ENCODE results near the gene CSRP3. TPM values are rescaled to one million over a fixed set of nuclear protein-coding genes. Genes with fewer than 3 reads are reported as not detected.
A peak's percentile ranks its signal among the peaks of the same experiment; 100 is the strongest.

Gene CSRP3
- total and polyA plus RNA-seq, 2 donors (not counting 3 experiments of a cell fraction or from before 2014, with no cell fraction given), result not detected

- no peak for TF ChIP-seq GATA2 (IDR thresholded peaks at IDR 0.05; ENCODE audit: insufficient read depth, insufficient read length, low read depth, low read length)
- Histone ChIP-seq H3K9me1 (replicated peaks; ENCODE audit: control insufficient read depth, extremely low read depth, insufficient read depth, low read length) (no peaks in the 10 kb centered on the region), H4K20me1 (replicated peaks; ENCODE audit: control insufficient read depth, extremely low read depth, insufficient read depth, low read length) (no peaks in the 10 kb centered on the region), H3K36me3 (ENCODE audit: control insufficient read depth in 2 of 2, extremely low read depth in 1 of 2, insufficient read depth in 2 of 2, low read length in 2 of 2) (peaks cover 0 to 5% of the 10 kb centered on the region in 2 experiments), H3K79me2 (ENCODE audit: control insufficient read depth, insufficient read depth, low read length) (peaks cover 33% of the 10 kb centered on the region), H3K27me3 (ENCODE audit: control insufficient read depth in 2 of 2, insufficient read depth in 2 of 2, low read length in 2 of 2) (no peaks in the 10 kb centered on the region), H3K4me1 (ENCODE audit: control insufficient read depth, extremely low read depth, insufficient read depth, low read length) (peaks cover 22% of the 10 kb centered on the region), H3K4me2 (ENCODE audit: insufficient read depth, low read length) (peak overlapping the region; percentile 82), H3K9ac (replicated peaks; ENCODE audit: extremely low read depth, insufficient read depth, low read length) (peak overlapping the region; percentile 74), H2AFZ (ENCODE audit: low read depth, low read length) (peak overlapping the region; percentile 92), H3K4me3 (replicated peaks in 1 of 3; ENCODE audit: insufficient read depth in 1 of 3, low read depth in 1 of 3, low read length in 3 of 3) (peak overlapping the region; percentile 61 to 92 (median 64)), H3K9me3 (replicated peaks; ENCODE audit: control insufficient read depth, insufficient read depth, low read length) (no peaks in the 10 kb centered on the region), H3K27ac (ENCODE audit: insufficient read depth, low read depth, low read length) (peak overlapping the region; percentile 44)
- dilution Hi-C loops (cut with MboI; ENCODE audit: extremely low pct_ligation_motif_present, low sequenced_read_pairs) (no loop called here), intact Hi-C loops (cut with micrococcal nuclease) (loop anchor here (1.0 to 5.0 kb wide), 4 partner anchors 8 to 201 kb away; no protein-coding TSS in a partner anchor)
- CTCF ChIA-PET, result interaction anchor here (0.8 to 2.3 kb wide), 3 partner anchors 165 to 171 kb away, joined by 3 to 9 read pairs (median 5); no protein-coding TSS in a partner anchor
- BruUV-seq (replicated peaks), result TSS peak; percentile 29
- DNase-seq (ENCODE audit: low read depth, low spot score), result peak; percentile 8
- no peak for FAIRE-seq
- POLR2A ChIA-PET, result no interaction called here
These were observed 39.7 kb upstream of the CSRP3 start for GRCh38 chr11:19241260-19242178.

GRCh38 chr11:19240420-19241259 is 38.9 kb upstream of the CSRP3 start, which contains the start of gene E2F8:
E2F8 (minus strand) TSS chr11:19240945; CDS start chr11:19240121, 824 bp downstream.
- Histone ChIP-seq H3K9me3 (replicated peaks; ENCODE audit: control insufficient read depth, insufficient read depth, low read length) (no peaks in the 10 kb centered on the region), H3K9ac (replicated peaks; ENCODE audit: extremely low read depth, insufficient read depth, low read length) (peak within 1 kb of the TSS; percentile 80), H3K9me1 (replicated peaks; ENCODE audit: control insufficient read depth, extremely low read depth, insufficient read depth, low read length) (no peaks in the 10 kb centered on the region), H3K4me2 (ENCODE audit: insufficient read depth, low read length) (peak within 1 kb of the TSS; percentile 82), H3K27ac (ENCODE audit: insufficient read depth, low read depth, low read length) (peak within 1 kb of the TSS; percentile 44), H3K4me1 (ENCODE audit: control insufficient read depth, extremely low read depth, insufficient read depth, low read length) (peaks cover 22% of the 10 kb centered on the region), H3K79me2 (ENCODE audit: control insufficient read depth, insufficient read depth, low read length) (peaks cover 34% of the 10 kb centered on the region), H2AFZ (ENCODE audit: low read depth, low read length) (peak within 1 kb of the TSS; percentile 92), H3K27me3 (ENCODE audit: control insufficient read depth in 2 of 2, insufficient read depth in 2 of 2, low read length in 2 of 2) (no peaks in the 10 kb centered on the region), H4K20me1 (replicated peaks; ENCODE audit: control insufficient read depth, extremely low read depth, insufficient read depth, low read length) (no peaks in the 10 kb centered on the region), H3K4me3 (replicated peaks in 1 of 3; ENCODE audit: insufficient read depth in 1 of 3, low read depth in 1 of 3, low read length in 3 of 3) (peak within 1 kb of the TSS; percentile 88 to 92 (median 88)), H3K36me3 (ENCODE audit: control insufficient read depth in 2 of 2, extremely low read depth in 1 of 2, insufficient read depth in 2 of 2, low read length in 2 of 2) (peaks cover 0 to 5% of the 10 kb centered on the region in 2 experiments)
- POLR2A ChIA-PET, result no interaction called here
- dilution Hi-C loops (cut with MboI; ENCODE audit: extremely low pct_ligation_motif_present, low sequenced_read_pairs), result no loop called here
- CTCF ChIA-PET, result interaction anchor here (1.4 to 2.3 kb wide), 2 partner anchors 164 to 169 kb away, joined by 5 to 9 read pairs; no protein-coding TSS in a partner anchor
- TSS peak; percentile 66 for BruUV-seq (replicated peaks)
- intact Hi-C loops (cut with micrococcal nuclease), result loop anchor here (1.0 to 5.0 kb wide), 4 partner anchors 7 to 202 kb away; no protein-coding TSS in a partner anchor
- FAIRE-seq, result peak; percentile 94
- TF ChIP-seq CTCF (IDR thresholded peaks at IDR 0.05; ENCODE audit: extremely low read depth in 1 of 2, insufficient read depth in 1 of 2, low read depth in 1 of 2, low read length in 2 of 2) (no peak), POLR2A (IDR thresholded peaks at IDR 0.05; ENCODE audit: low read depth, low read length) (peak; percentile 41), MYC (IDR thresholded peaks at IDR 0.05; ENCODE audit: low read depth, low read length) (no peak), POLR2AphosphoS5 (IDR thresholded peaks at IDR 0.05; ENCODE audit: insufficient read depth, low read depth, low read length) (peak; percentile 16), MAX (IDR thresholded peaks at IDR 0.05; ENCODE audit: insufficient read depth, insufficient read length) (peak; percentile 13)
- peak; percentile 96 for DNase-seq (ENCODE audit: low read depth, low spot score)

Measured in endothelial cell of umbilical vein (primary cell).